ENCODE measurements around the gene ARHGEF28.

GRCh38 chr5:73821003-73821402 lies 195.0 kb downstream of the ARHGEF28 start:
- TF ChIP-seq EZH2 (optimal IDR thresholded peaks at IDR 0.05; ENCODE audit: low read depth, low read length) (no peak), CTCF (IDR thresholded peaks at IDR 0.05; ENCODE audit: low read length) (no peak), EZH2phosphoT487 (IDR thresholded peaks at IDR 0.05; ENCODE audit: low read length) (no peak)
